H1 (cell line): ENCODE results near the gene DOCK9. TPM values are rescaled to one million over a fixed set of nuclear protein-coding genes. Genes with fewer than 3 reads are reported as not detected.
A peak's percentile ranks its signal among the peaks of the same experiment; 100 is the strongest.

Source experiments
- CTCF ChIA-PET: fragments of 300-600 bp; sonication (Branson Sonifier 250); formaldehyde crosslinking; loops from one replicate; lab custom pipeline; 2021; ENCODE audit not compliant: partially characterized antibody; lab: Charles Lee
- POLR2A ChIA-PET: fragments of 300-600 bp; sonication (Branson Sonifier 250); formaldehyde crosslinking; loops from one replicate; lab custom pipeline; 2021; ENCODE audit warnings: inconsistent platforms; ENCODE audit not compliant: partially characterized antibody; lab: Charles Lee
- DNase-seq, 2 experiments: peaks; one replicate each; pipeline versions ENCODE4 v3.0.0 to v3.0.0-alpha.2; 2010 to 2022; ENCODE audit warnings: low spot score in 2 of 2, low read depth in 1 of 2, mixed read lengths in 1 of 2
- FAIRE-seq: peaks from 2 replicates; lab custom pipeline; 2011; peaks lifted over from hg19 to GRCh38; lab: Jason Lieb, UNC
- H2AFZ ChIP-seq: 2 replicates; pipeline ENCODE4 v1.8.1; 2012; ENCODE audit warnings: low read length, inconsistent platforms
- H2AK5ac ChIP-seq: 2 replicates; pipeline ENCODE4 v1.6.1; 2013; ENCODE audit warnings: low read depth, low read length
- H2BK120ac ChIP-seq: replicated peaks from 2 replicates; pipeline ENCODE3; 2013; ENCODE audit warnings: low read depth, low read length, inconsistent platforms
- H2BK12ac ChIP-seq: 2 replicates; pipeline ENCODE4 v1.6.1; 2013; ENCODE audit warnings: low read depth, low read length
- H2BK15ac ChIP-seq: 2 replicates; pipeline ENCODE4 v1.6.1; 2013; ENCODE audit warnings: low read length
- H2BK20ac ChIP-seq: 2 replicates; pipeline ENCODE4 v1.6.1; 2013; ENCODE audit warnings: low read length
- H2BK5ac ChIP-seq: 2 replicates; pipeline ENCODE4 v1.6.1; 2013; ENCODE audit warnings: low read depth, low read length
- H3K14ac ChIP-seq: 2 replicates; pipeline ENCODE4 v1.6.1; 2013; ENCODE audit warnings: inconsistent platforms; ENCODE audit not compliant: insufficient read length
- H3K18ac ChIP-seq: 2 replicates; pipeline ENCODE4 v1.6.1; 2013; ENCODE audit warnings: low read length; ENCODE audit errors: extremely low read depth
- H3K23ac ChIP-seq: 2 replicates; pipeline ENCODE4 v1.6.1; 2013; ENCODE audit warnings: inconsistent platforms; ENCODE audit not compliant: insufficient read length
- H3K23me2 ChIP-seq: 2 replicates; pipeline ENCODE4 v1.6.1; 2013; ENCODE audit warnings: low read depth, low read length
- H3K27ac ChIP-seq: 2 replicates; pipeline ENCODE4 v1.6.1; 2011; ENCODE audit warnings: low read depth, low read length, inconsistent platforms
- H3K27me3 ChIP-seq, 4 experiments: replicated peaks in 1 of 4; 1 replicate in 1 of 4; 2 replicates in 3 of 4; pipeline versions ENCODE4 v1.6.1 to v1.8.1; 2011 to 2013; ENCODE audit warnings: low read length in 3 of 4, mild to moderate bottlenecking in 3 of 4, inconsistent platforms in 2 of 4, mixed read lengths in 2 of 4, moderate library complexity in 1 of 4; ENCODE audit not compliant: control insufficient read depth in 3 of 4, insufficient read depth in 3 of 4; ENCODE audit errors: extremely low read depth in 1 of 4
- H3K36me3 ChIP-seq, 4 experiments: 2 replicates each; pipeline versions ENCODE4 v1.6.1 to v1.8.1; 2011 to 2013; ENCODE audit warnings: mild to moderate bottlenecking in 4 of 4, low read length in 3 of 4, moderate library complexity in 2 of 4, control low read depth in 1 of 4, inconsistent platforms in 1 of 4; ENCODE audit not compliant: insufficient read depth in 4 of 4, control insufficient read depth in 2 of 4
- H3K4ac ChIP-seq: replicated peaks from 2 replicates; pipeline ENCODE3; 2013; ENCODE audit warnings: low read length, low read depth, mixed read lengths, inconsistent platforms; ENCODE audit not compliant: insufficient read length
- H3K4me1 ChIP-seq, 4 experiments: replicated peaks in 1 of 4; 1 replicate in 1 of 4; 2 replicates in 3 of 4; pipeline versions ENCODE4 v1.6.1 to v1.8.1; 2011 to 2013; ENCODE audit warnings: low read length in 3 of 4, inconsistent platforms in 2 of 4, mixed read lengths in 1 of 4; ENCODE audit not compliant: insufficient read depth in 4 of 4, control insufficient read depth in 3 of 4
- H3K4me2 ChIP-seq, 2 experiments: 2 replicates each; pipeline versions ENCODE4 v1.6.1 to v1.8.1; 2011 to 2013; ENCODE audit warnings: low read depth in 2 of 2, low read length in 2 of 2, control low read depth in 1 of 2, inconsistent platforms in 1 of 2, mild to moderate bottlenecking in 1 of 2; ENCODE audit not compliant: insufficient read depth in 1 of 2
- H3K4me3 ChIP-seq, 4 experiments: fragments of 200-600, 300-600 bp in 1 of 4; sonication (generic), shearing (Covaris generic), sonication (Bioruptor Twin) in 1 of 4; 2 replicates each; pipeline versions ENCODE4 v1.5.1 to v1.8.1; 2011 to 2016; ENCODE audit warnings: low read length in 4 of 4, low read depth in 3 of 4, control low read depth in 2 of 4, inconsistent platforms in 2 of 4, mild to moderate bottlenecking in 2 of 4, mixed read lengths in 1 of 4, moderate library complexity in 1 of 4; ENCODE audit not compliant: insufficient read depth in 2 of 4; ENCODE audit errors: extremely low read depth in 1 of 4
- H3K56ac ChIP-seq: replicated peaks from 2 replicates; pipeline ENCODE3; 2013; ENCODE audit warnings: low read depth, mild to moderate bottlenecking, mixed read lengths, low read length, inconsistent platforms; ENCODE audit not compliant: insufficient read length
- H3K79me1 ChIP-seq: 2 replicates; pipeline ENCODE4 v1.6.1; 2013; ENCODE audit warnings: low read depth, low read length, control low read depth
- H3K79me2 ChIP-seq, 2 experiments: 2 replicates each; pipeline versions ENCODE4 v1.6.1 to v1.8.1; 2012 to 2013; ENCODE audit warnings: low read length in 2 of 2, mild to moderate bottlenecking in 2 of 2, inconsistent platforms in 1 of 2; ENCODE audit not compliant: insufficient read depth in 2 of 2, control insufficient read depth in 1 of 2
- H3K9ac ChIP-seq, 4 experiments: replicated peaks in 1 of 4; 1 replicate in 1 of 4; 2 replicates in 3 of 4; pipeline versions ENCODE4 v1.6.1 to v1.8.1; 2011 to 2013; ENCODE audit warnings: low read depth in 3 of 4, low read length in 3 of 4, control low read depth in 2 of 4, mild to moderate bottlenecking in 2 of 4, moderate library complexity in 2 of 4, inconsistent platforms in 1 of 4; ENCODE audit errors: extremely low read depth in 1 of 4
- H3K9me3 ChIP-seq, 2 experiments: 2 replicates each; pipeline versions ENCODE4 v1.6.1 to v1.8.1; 2012 to 2013; ENCODE audit warnings: mild to moderate bottlenecking in 2 of 2, moderate library complexity in 2 of 2, control low read depth in 1 of 2, inconsistent platforms in 1 of 2, low read depth in 1 of 2, low read length in 1 of 2, mixed read lengths in 1 of 2; ENCODE audit not compliant: insufficient read depth in 2 of 2
- H4K20me1 ChIP-seq, 2 experiments: replicated peaks in 1 of 2; 2 replicates each; pipeline versions ENCODE3 to v1.8.1; 2011 to 2013; ENCODE audit warnings: inconsistent platforms in 2 of 2, low read length in 2 of 2, mild to moderate bottlenecking in 1 of 2; ENCODE audit not compliant: insufficient read depth in 2 of 2, control insufficient read depth in 1 of 2
- H4K5ac ChIP-seq: 2 replicates; pipeline ENCODE4 v1.6.1; 2013; ENCODE audit warnings: low read length, low read depth, mixed read lengths, inconsistent platforms; ENCODE audit not compliant: insufficient read length
- H4K8ac ChIP-seq: 2 replicates; pipeline ENCODE4 v1.8.0; 2013; ENCODE audit warnings: mild to moderate bottlenecking, moderate library complexity, low read length, inconsistent platforms; ENCODE audit not compliant: insufficient read depth; ENCODE audit errors: extremely low read depth
- H4K91ac ChIP-seq: replicated peaks from 2 replicates; pipeline ENCODE3; 2013; ENCODE audit warnings: low read length, mixed read lengths, inconsistent platforms; ENCODE audit not compliant: insufficient read length
- ATF2 ChIP-seq: IDR thresholded peaks from 2 replicates; pipeline ENCODE4 v1.6.1; 2012; ENCODE audit warnings: low read length, inconsistent platforms
- CHD2 ChIP-seq: IDR thresholded peaks from 2 replicates; pipeline ENCODE4 v1.6.1; 2012; ENCODE audit warnings: low read length, improper control_type of control experiment
- EGR1 ChIP-seq: IDR thresholded peaks from 2 replicates; pipeline ENCODE4 v1.6.1; 2011; ENCODE audit warnings: low read depth, low read length, borderline replicate concordance
- FOSL1 ChIP-seq: IDR thresholded peaks from 2 replicates; pipeline ENCODE4 v1.6.1; 2011; ENCODE audit warnings: mild to moderate bottlenecking, low read depth, low read length, moderate library complexity; ENCODE audit not compliant: insufficient read depth
- GABPA ChIP-seq: IDR thresholded peaks from 2 replicates; pipeline ENCODE4 v1.6.1; 2011; ENCODE audit warnings: mild to moderate bottlenecking, low read length, moderate library complexity, borderline replicate concordance; ENCODE audit not compliant: insufficient read depth
- GTF2F1 ChIP-seq: IDR thresholded peaks from 2 replicates; pipeline ENCODE4 v1.6.1; 2012; ENCODE audit warnings: low read depth, low read length, improper control_type of control experiment, borderline replicate concordance
- HDAC6 ChIP-seq: IDR thresholded peaks from one replicate; pipeline ENCODE4 v1.7.1; 2012; ENCODE audit warnings: low read depth, mild to moderate bottlenecking, inconsistent platforms, low read length, moderate library complexity
- POLR2A ChIP-seq, 2 experiments: IDR thresholded peaks; 1 replicate in 1 of 2; 2 replicates in 1 of 2; pipeline ENCODE4 v1.6.1; 2011; ENCODE audit warnings: low read depth in 2 of 2, low read length in 2 of 2, mild to moderate bottlenecking in 2 of 2; ENCODE audit errors: control extremely low read depth in 1 of 2
- RAD21 ChIP-seq, 2 experiments: IDR thresholded peaks in 1 of 2; conservative IDR thresholded peaks in 1 of 2; 2 replicates each; pipeline ENCODE4 v1.6.1; 2011; ENCODE audit warnings: low read depth in 2 of 2, low read length in 2 of 2, improper control_type of control experiment in 1 of 2, inconsistent platforms in 1 of 2, mild to moderate bottlenecking in 1 of 2, moderate library complexity in 1 of 2
- SIN3A ChIP-seq, 2 experiments: IDR thresholded peaks in 1 of 2; conservative IDR thresholded peaks in 1 of 2; 2 replicates each; pipeline ENCODE4 v1.6.1; 2011 to 2012; ENCODE audit warnings: low read length in 2 of 2, improper control_type of control experiment in 1 of 2, low read depth in 1 of 2, mild to moderate bottlenecking in 1 of 2
- SIX5 ChIP-seq: IDR thresholded peaks from 2 replicates; pipeline ENCODE4 v1.6.1; 2011; ENCODE audit warnings: mild to moderate bottlenecking, low read depth, low read length
- WGBS, 2 experiments: shearing (Covaris generic) in 1 of 2; methylation state at CpG; one replicate each; pipeline versions ENCODE4 v1.1.6 to v1.1.7; 2013 to 2015; ENCODE audit warnings: low lambda C conversion rate in 2 of 2, mixed read lengths in 2 of 2, inconsistent platforms in 1 of 2, low coverage in 1 of 2, missing lambda C conversion rate in 1 of 2; ENCODE audit not compliant: insufficient replicate concordance in 2 of 2, insufficient coverage in 1 of 2, insufficient read length in 1 of 2; ENCODE audit errors: extremely low coverage in 1 of 2, missing lambda C conversion rate in 1 of 2; 5-methylcytosine and 5-hydroxymethylcytosine counted together
- polyA plus RNA-seq, 7 experiments: library from polyadenylated mRNA; depleted of rRNA in 3 of 7; stranded (reverse) in 5 of 7; unstranded in 2 of 7; fragments of >200 nt in 5 of 7; fragments of 200-250 nt in 2 of 7; gene quantifications; 1 replicate in 5 of 7; 2 replicates in 1 of 7; 4 replicates in 1 of 7; pipeline versions ENCODE4 v1.2.1 to v1.2.3, GENCODE V29; 2011 to 2013; ENCODE audit warnings: missing spikeins in 2 of 7, mixed read lengths in 2 of 7
- total RNA-seq: library from RNA; stranded (reverse); fragmentation: NEBNext Ultra II Directional; extraction: Animal tissue kit (Norgen Biotek cat#: 25700); gene quantifications from 2 replicates; pipeline ENCODE4 v1.2.1, GENCODE V29; 2021
- TF ChIP-seq, protein P1 (sequence below): IDR thresholded peaks from 2 replicates; pipeline ENCODE4 v1.6.1; 2011; ENCODE audit warnings: low read depth, mild to moderate bottlenecking, low read length; ENCODE audit not compliant: insufficient read depth

DOCK9 gene
- total and polyA plus RNA-seq, 2 of the 8 experiments (the other 6 are each of a cell fraction or from before 2014, with no cell fraction given), result 21.6 to 31.5 TPM

DNA sequence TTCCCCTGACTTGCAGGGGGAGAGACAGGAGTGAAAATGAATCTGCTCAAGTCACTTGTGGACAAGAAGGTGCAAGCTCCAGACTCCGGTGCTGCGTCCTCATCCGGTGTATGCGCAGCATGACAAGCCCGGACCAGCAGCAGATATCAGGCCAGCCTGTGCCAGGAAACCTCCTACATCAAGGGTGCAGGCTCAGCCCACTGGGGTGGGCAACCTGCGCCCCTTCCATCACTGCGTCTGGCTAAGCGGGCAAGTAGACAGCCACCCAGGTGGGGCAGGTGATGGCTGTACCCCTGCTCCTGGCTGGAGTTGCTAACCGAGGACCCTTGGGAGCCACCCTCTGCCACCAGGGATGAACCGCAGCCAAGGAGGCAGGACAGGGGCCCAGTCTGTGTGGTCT, 192.5 kb downstream of the DOCK9 start:
- Histone ChIP-seq H3K18ac (no peak overlapping the region), H3K23ac (no peak overlapping the region), H2AFZ (no peak overlapping the region), H3K9ac (no peak overlapping the region), H3K79me2 (no peaks in the 10 kb centered on the region), H3K27me3 (no peaks in the 10 kb centered on the region), H2BK15ac (no peak overlapping the region), H3K36me3 (no peaks in the 10 kb centered on the region), H2AK5ac (no peak overlapping the region), H3K4me1 (no peaks in the 10 kb centered on the region), H3K4me2 (no peak overlapping the region), H3K23me2 (no peaks in the 10 kb centered on the region), H3K27ac (no peak overlapping the region), H3K9me3 (no peaks in the 10 kb centered on the region), H4K91ac (no peak overlapping the region), H2BK20ac (no peak overlapping the region), H2BK5ac (no peak overlapping the region), H3K14ac (no peak overlapping the region), H4K20me1 (no peaks in the 10 kb centered on the region), H4K8ac (peak overlapping the region; percentile 31; the same call in 1 of the 2 replicates), H3K4me3 (no peak overlapping the region), H2BK12ac (no peak overlapping the region), H2BK120ac (no peak overlapping the region), H3K56ac (no peak overlapping the region), H3K4ac (no peak overlapping the region), H3K79me1 (no peaks in the 10 kb centered on the region), H4K5ac (no peak overlapping the region)
- ChIA-PET CTCF (interaction anchor here (1.0 to 4.6 kb wide), 2 partner anchors 12 to 58 kb away, joined by 3 to 22 read pairs; no protein-coding TSS in a partner anchor), POLR2A (interaction anchor here (1.3 kb wide), 1 partner anchor 19 kb away, joined by 3 read pairs; no protein-coding TSS in a partner anchor)
- WGBS, 2 experiments, result 91% methylated on average over 10 of the region's 10 CpGs; no CpG with 5 or more reads in 1 of the 2 experiments
- no peak for FAIRE-seq
- no peak for DNase-seq
- no peak for TF ChIP-seq HDAC6
- TF ChIP-seq EGR1, result no peak
- no peak for TF ChIP-seq GTF2F1
- no peak for TF ChIP-seq RAD21 (IDR thresholded peaks at IDR 0.05 in 1 of 2, conservative IDR thresholded peaks at IDR 0.05 in 1 of 2; ENCODE audit: low read depth in 2 of 2, low read length in 2 of 2)
- no peak for TF ChIP-seq SIX5
- TF ChIP-seq POLR2A (IDR thresholded peaks at IDR 0.05; ENCODE audit: control extremely low read depth in 1 of 2, low read depth in 2 of 2, low read length in 2 of 2), result no peak
- TF ChIP-seq CHD2, result no peak
- TF ChIP-seq ATF2, result no peak
- no peak for TF ChIP-seq SIN3A (conservative IDR thresholded peaks at IDR 0.05 in 1 of 2, IDR thresholded peaks at IDR 0.05 in 1 of 2; ENCODE audit: low read depth in 1 of 2, low read length in 2 of 2)
- TF ChIP-seq GABPA, result no peak
- TF ChIP-seq, protein P1, sequence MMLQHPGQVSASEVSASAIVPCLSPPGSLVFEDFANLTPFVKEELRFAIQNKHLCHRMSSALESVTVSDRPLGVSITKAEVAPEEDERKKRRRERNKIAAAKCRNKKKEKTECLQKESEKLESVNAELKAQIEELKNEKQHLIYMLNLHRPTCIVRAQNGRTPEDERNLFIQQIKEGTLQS, result no peak
- no peak for TF ChIP-seq FOSL1
